GM13977 (cell line): ENCODE measurements around the gene KIAA1671.

Experiments
- DNase-seq: peaks from one replicate; pipeline ENCODE4 v3.0.0; 2012; ENCODE audit warnings: low spot score
- CTCF ChIP-seq: IDR thresholded peaks from 2 replicates; pipeline ENCODE4 v1.5.1; 2012; ENCODE audit warnings: mild to moderate bottlenecking, control low read depth; ENCODE audit not compliant: insufficient read depth; ENCODE audit errors: extremely low read depth, missing control alignments
- in situ Hi-C: fragments of 300-500 bp; cut with MboI; formaldehyde crosslinking; loops from one replicate; pipeline ENCODE4 v1.12.0; 2022; ENCODE audit warnings: low sequenced_read_pairs, low pct_unique_long_range_greater_than_20kb, mixed read lengths, inconsistent platforms; ENCODE audit not compliant: unreplicated experiment

Gene KIAA1671

GRCh38 chr22:25016311-25016710 is 63.8 kb downstream of the KIAA1671 start:
- in situ Hi-C loops, result no loop called here
- DNase-seq, result no peak
- no peak for TF ChIP-seq CTCF

GRCh38 chr22:25018009-25018408 is 65.5 kb downstream of the KIAA1671 start:
- no peak for DNase-seq
- in situ Hi-C loops, result no loop called here
- no peak for TF ChIP-seq CTCF

GRCh38 chr22:25019427-25020184 is 67.1 kb downstream of the KIAA1671 start:
- in situ Hi-C loops, result no loop called here
- no peak for TF ChIP-seq CTCF
- DNase-seq, result no peak

- no peak for DNase-seq
- no peak for TF ChIP-seq CTCF
- in situ Hi-C loops, result no loop called here
Observed at GRCh38 chr22:25021409-25021808, 68.9 kb downstream of the KIAA1671 start.

GRCh38 chr22:25021976-25022711 is 69.6 kb downstream of the KIAA1671 start:
- no peak for TF ChIP-seq CTCF
- in situ Hi-C loops, result no loop called here
- no peak for DNase-seq

- TF ChIP-seq CTCF, result no peak
- in situ Hi-C loops, result no loop called here
- DNase-seq, result no peak
Observed at GRCh38 chr22:25023879-25024278, 71.4 kb downstream of the KIAA1671 start.
